ENCODE data around the gene PCBP2. TPM values are rescaled to one million over a fixed set of nuclear protein-coding genes. Genes with fewer than 3 reads are reported as not detected.
A peak's percentile ranks its signal among the peaks of the same experiment; 100 is the strongest.

PCBP2 gene
- total and polyA plus RNA-seq, 2 of the 4 experiments (the other 2 are of a cell fraction) = 190 to 586 TPM

- H4K5ac ChIP-seq (ENCODE audit: low read depth, low read length) = peak overlapping the region; percentile 95
- H3K27me3 ChIP-seq (ENCODE audit: control insufficient read depth, insufficient read depth, low read length) = no peaks in the 10 kb centered on the region
- peak overlapping the region; percentile 83 for H3K56ac ChIP-seq (ENCODE audit: extremely low read depth, insufficient read depth, low read length)
- BruUV-seq (replicated peaks) = no TSS peak
- H3K4me2 ChIP-seq (ENCODE audit: low read depth, low read length) = peak overlapping the region; percentile 93
- peak overlapping the region; percentile 79 for H2BK120ac ChIP-seq (ENCODE audit: low read depth, low read length)
- peak overlapping the region; percentile 92 for H3K27ac ChIP-seq (ENCODE audit: insufficient read depth, low read length)
- H3K36me3 ChIP-seq (ENCODE audit: control insufficient read depth, insufficient read depth, low read length) = peaks cover 14% of the 10 kb centered on the region; the same call in 1 of the 2 replicates
- DNase-seq (peak; percentile 65), ATAC-seq (ENCODE audit: low read depth) (no peak)
- H3K79me1 ChIP-seq (ENCODE audit: low read depth in 1 of 2, low read length in 2 of 2) = peaks cover 28 to 76% of the 10 kb centered on the region in 2 experiments; a peak in 3 of 4 replicates
- POLR2A ChIA-PET (ENCODE audit: unreplicated experiment) = interaction anchor here (0.6 to 1.0 kb wide), 3 partner anchors 9 to 239 kb away, joined by 4 to 9 read pairs (median 4); no protein-coding TSS in a partner anchor
- H2BK20ac ChIP-seq (ENCODE audit: low read depth, low read length) = peak overlapping the region; percentile 52; the same call in 1 of the 2 replicates
- H4K8ac ChIP-seq (ENCODE audit: low read depth in 2 of 2, low read length in 2 of 2) = peak overlapping the region; percentile 84 to 98
- peak overlapping the region; percentile 96 for H2AK9ac ChIP-seq (replicated peaks; ENCODE audit: low read depth, low read length, poor library complexity)
- no peaks in the 10 kb centered on the region for H3K9me3 ChIP-seq (ENCODE audit: control insufficient read depth, insufficient read depth, low read length)
- H3K23ac ChIP-seq (ENCODE audit: low read depth, low read length) = peak overlapping the region; percentile 89
- dilution Hi-C loops (cut with HindIII; ENCODE audit: low sequenced_read_pairs, unreplicated experiment) = no loop called here
- WGBS, 2 experiments (ENCODE audit: extremely low coverage in 2 of 2, insufficient read length in 1 of 2) = 0% methylated on average over 3 of the region's 17 CpGs; no CpG with 5 or more reads in 1 of the 2 experiments
- H3K18ac ChIP-seq (ENCODE audit: low read depth, low read length) = peak overlapping the region; percentile 93
- in situ Hi-C loops (cut with MboI; ENCODE audit: low sequenced_read_pairs) = loop anchor here (10.0 kb wide), 1 partner anchor 175 kb away; the partner anchor contains the start of gene AAAS
- peak overlapping the region; percentile 60; the same call in 2 of the 3 replicates for H2BK15ac ChIP-seq (ENCODE audit: low read depth, low read length)
- TF ChIP-seq ELK1 (IDR thresholded peaks at IDR 0.05; ENCODE audit: borderline replicate concordance, low read depth, low read length) (no peak), CHD1 (IDR thresholded peaks at IDR 0.05; ENCODE audit: low read depth, low read length) (no peak), CEBPB (IDR thresholded peaks at IDR 0.05; ENCODE audit: low read depth, low read length) (peak; percentile 96), BHLHE40 (IDR thresholded peaks at IDR 0.05; ENCODE audit: low read depth, low read length) (no peak), POLR2A (IDR thresholded peaks at IDR 0.05; ENCODE audit: low read depth, low read length) (peak; percentile 88), MAZ (IDR thresholded peaks at IDR 0.05; ENCODE audit: borderline replicate concordance, low read depth, low read length) (peak; percentile 40; the same call in 1 of the 2 replicates)
- peaks cover 3% of the 10 kb centered on the region for H4K20me1 ChIP-seq (ENCODE audit: insufficient read depth, low read length)
- peak overlapping the region; percentile 91 for H3K14ac ChIP-seq (replicated peaks; ENCODE audit: low read depth, low read length)
- H2BK5ac ChIP-seq (ENCODE audit: low read depth, low read length, poor library complexity, severe bottlenecking) = peak overlapping the region; percentile 88
- peak overlapping the region; percentile 91 for H3K9ac ChIP-seq (ENCODE audit: low read depth, low read length)
- peak overlapping the region; percentile 95 for H3K4ac ChIP-seq (ENCODE audit: low read depth, low read length)
- peak overlapping the region; percentile 89 for H2AFZ ChIP-seq (replicated peaks; ENCODE audit: low read length, poor library complexity)
- H3K4me1 ChIP-seq (ENCODE audit: control insufficient read depth, insufficient read depth, low read length) = peaks cover 18% of the 10 kb centered on the region
- peak overlapping the region; percentile 64 for H3K4me3 ChIP-seq (ENCODE audit: insufficient read depth, low read depth, low read length)
- CTCF ChIA-PET = interaction anchor here (0.7 to 1.1 kb wide), 2 partner anchors 12 to 22 kb away, joined by 3 to 6 read pairs; no protein-coding TSS in a partner anchor
- intact Hi-C loops (cut with micrococcal nuclease) = loop anchor here (2.0 to 5.0 kb wide), 2 partner anchors 48 to 179 kb away; partner anchors contain the start of genes AAAS and PCBP2
- peaks cover 37% of the 10 kb centered on the region for H3K9me1 ChIP-seq (ENCODE audit: insufficient read depth, low read length)
- H4K91ac ChIP-seq (ENCODE audit: insufficient read depth, low read depth, low read length) = peak overlapping the region; percentile 90
- peak overlapping the region; percentile 93 for H2AK5ac ChIP-seq (ENCODE audit: low read depth, low read length)
Measured at GRCh38 chr12:53500142-53500775, 48.4 kb downstream of the PCBP2 start.

Data from IMR-90 (cell line).